Measurements from ENCODE around the gene GALE. TPM values are rescaled to one million over a fixed set of nuclear protein-coding genes. Genes with fewer than 3 reads are reported as not detected.
"Not testable (repeated sequence)": the region's sequence is repeated elsewhere in the genome, so short reads cannot be mapped to it uniquely, and the experiment has no call there.

Gene GALE
- total and polyA plus RNA-seq, 5 experiments from 2014 or later, result 8.0 to 12.7 (median 8.7) TPM

- H3K27me3 Mint-ChIP-seq, result peaks cover 0 to 1% (median 0%) of the 10 kb centered on the region in 5 donors
- H3K4me1 Mint-ChIP-seq, result peaks cover 3 to 27% (median 20%) of the 10 kb centered on the region in 4 donors
- ATAC-seq, result no peak
- H3K36me3 Mint-ChIP-seq, result peaks cover 0 to 16% (median 0%) of the 10 kb centered on the region in 3 donors
- H3K4me3 Mint-ChIP-seq, result no peak overlapping the region
- POLR2A ChIA-PET, result interaction anchor here (0.7 to 8.3 kb wide), 3 partner anchors 7 to 179 kb away, joined by 3 to 64 read pairs (median 42); partner anchors contain the start of genes LYPLA2 and PITHD1
- DNase-seq, result no peak
- no peaks in the 10 kb centered on the region for H3K9me3 Mint-ChIP-seq
- peak overlapping the region in 3 of 10 donors; percentile 24 to 34 (median 32) for H3K27ac Mint-ChIP-seq
These were observed 2.8 kb downstream of the GALE start for GRCh38 chr1:23797478-23798448.

GRCh38 chr1:23796466-23797271 lies 3.9 kb downstream of the GALE start:
- Mint-ChIP-seq H3K4me1 (peaks cover 8 to 34% (median 25%) of the 10 kb centered on the region in 4 donors), H3K27ac (peak overlapping the region in 4 of 10 donors; percentile 2 to 90 (median 50)), H3K36me3 (peaks cover 0 to 16% (median 0%) of the 10 kb centered on the region in 3 donors), H3K9me3 (no peaks in the 10 kb centered on the region), H3K4me3 (no peak overlapping the region), H3K27me3 (peaks cover 0 to 1% (median 0%) of the 10 kb centered on the region in 5 donors)
- DNase-seq (no peak), ATAC-seq (no peak)
- POLR2A ChIA-PET, result interaction anchor here (8.3 kb wide), 1 partner anchor 17 kb away, joined by 42 read pairs; the partner anchor contains the start of gene PITHD1

GRCh38 chr1:23795676-23796465 lies 4.7 kb downstream of the GALE start:
- H3K4me1 Mint-ChIP-seq, result peaks cover 14 to 36% (median 28%) of the 10 kb centered on the region in 4 donors
- no peak overlapping the region for H3K4me3 Mint-ChIP-seq
- H3K27ac Mint-ChIP-seq, result peak overlapping the region in 1 of 10 donors; percentile 20
- no peaks in the 10 kb centered on the region for H3K9me3 Mint-ChIP-seq
- peaks cover 0 to 1% (median 0%) of the 10 kb centered on the region in 5 donors for H3K27me3 Mint-ChIP-seq
- peaks cover 0 to 16% (median 0%) of the 10 kb centered on the region in 3 donors for H3K36me3 Mint-ChIP-seq
- DNase-seq, result no peak
- POLR2A ChIA-PET, result interaction anchor here (8.3 kb wide), 1 partner anchor 17 kb away, joined by 42 read pairs; the partner anchor contains the start of gene PITHD1
- ATAC-seq, result no peak

- POLR2A ChIA-PET, result interaction anchor here (1.1 kb wide), 2 partner anchors 31 to 185 kb away, joined by 3 to 4 read pairs; partner anchors contain the start of genes HMGCL and SRSF10
- Mint-ChIP-seq H3K27ac (peak overlapping the region in 2 of 10 donors; percentile 62 to 79), H3K4me1 (peaks cover 16 to 40% (median 32%) of the 10 kb centered on the region in 4 donors), H3K4me3 (peak overlapping the region in 1 of 10 donors; percentile 14), H3K36me3 (peaks cover 0 to 16% (median 0%) of the 10 kb centered on the region in 3 donors)
- not testable (repeated sequence) for H3K27me3 Mint-ChIP-seq, H3K9me3 Mint-ChIP-seq, ATAC-seq, DNase-seq
These were observed 5.8 kb downstream of the GALE start for GRCh38 chr1:23794732-23795182.

GRCh38 chr1:23793861-23794731 lies 6.5 kb downstream of the GALE start:
- Mint-ChIP-seq H3K4me1 (peaks cover 14 to 37% (median 30%) of the 10 kb centered on the region in 4 donors), H3K9me3 (no peaks in the 10 kb centered on the region), H3K36me3 (peaks cover 0 to 16% (median 0%) of the 10 kb centered on the region in 3 donors), H3K27ac (peak overlapping the region in 5 of 10 donors; percentile 56 to 79 (median 63)), H3K4me3 (peak overlapping the region in 1 of 10 donors; percentile 60), H3K27me3 (no peaks in the 10 kb centered on the region)
- ATAC-seq (no peak), DNase-seq (no peak)
- POLR2A ChIA-PET, result interaction anchor here (1.1 to 6.8 kb wide), 4 partner anchors 7 to 186 kb away, joined by 3 to 64 read pairs (median 4); partner anchors contain the start of genes GALE, HMGCL and SRSF10

- H3K36me3 Mint-ChIP-seq, result peaks cover 0 to 23% (median 0%) of the 10 kb centered on the region in 3 donors
- H3K4me1 Mint-ChIP-seq, result peaks cover 14 to 39% (median 28%) of the 10 kb centered on the region in 4 donors
- peak overlapping the region in 7 of 10 donors; percentile 33 to 60 (median 39) for H3K4me3 Mint-ChIP-seq
- POLR2A ChIA-PET, result interaction anchor here (0.6 to 6.8 kb wide), 4 partner anchors 8 to 49 kb away, joined by 3 to 64 read pairs (median 4); partner anchors contain the start of gene GALE
- H3K9me3 Mint-ChIP-seq, result no peaks in the 10 kb centered on the region
- H3K27ac Mint-ChIP-seq, result peak overlapping the region in 9 of 10 donors; percentile 44 to 86 (median 66)
- DNase-seq, result peak in 7 of 10 donors; percentile 30 to 49 (median 38)
- H3K27me3 Mint-ChIP-seq, result no peaks in the 10 kb centered on the region
- ATAC-seq, result peak; percentile 18 to 20
These were observed 7.4 kb downstream of the GALE start for GRCh38 chr1:23793018-23793781.

- H3K4me1 Mint-ChIP-seq, result peaks cover 14 to 39% (median 28%) of the 10 kb centered on the region in 4 donors
- H3K27ac Mint-ChIP-seq, result peak overlapping the region in 8 of 10 donors; percentile 93 to 99 (median 96)
- H3K9me3 Mint-ChIP-seq, result no peaks in the 10 kb centered on the region
- H3K36me3 Mint-ChIP-seq, result peaks cover 0 to 32% (median 0%) of the 10 kb centered on the region in 3 donors
- H3K27me3 Mint-ChIP-seq, result no peaks in the 10 kb centered on the region
- ATAC-seq (no peak), DNase-seq (no peak)
- peak overlapping the region; percentile 83 to 100 (median 96) for H3K4me3 Mint-ChIP-seq
- POLR2A ChIA-PET, result interaction anchor here (0.6 to 6.8 kb wide), 7 partner anchors 8 to 48 kb away, joined by 3 to 64 read pairs (median 4); partner anchors contain the start of genes GALE and PITHD1
These were observed 8.2 kb downstream of the GALE start for GRCh38 chr1:23792151-23792945.

- Mint-ChIP-seq H3K4me3 (peak overlapping the region; percentile 83 to 100 (median 96)), H3K36me3 (peaks cover 0 to 34% (median 8%) of the 10 kb centered on the region in 3 donors), H3K4me1 (peaks cover 14 to 39% (median 28%) of the 10 kb centered on the region in 4 donors)
These were observed 9.0 kb downstream of the GALE start for GRCh38 chr1:23791516-23792047.

More at GRCh38 chr1:23791516-23792047, 9.0 kb downstream of the GALE start:
- DNase-seq (peak in 4 of 10 donors; percentile 29 to 45 (median 36)), ATAC-seq (peak; percentile 41 to 48)
- POLR2A ChIA-PET, result interaction anchor here (0.8 to 6.8 kb wide), 7 partner anchors 9 to 34 kb away, joined by 3 to 64 read pairs (median 6); partner anchors contain the start of genes GALE, HMGCL and PITHD1
- peak overlapping the region; percentile 93 to 99 (median 96) for H3K27ac Mint-ChIP-seq
- no peaks in the 10 kb centered on the region for H3K27me3 Mint-ChIP-seq
- no peaks in the 10 kb centered on the region for H3K9me3 Mint-ChIP-seq
